ENCODE measurements around the gene EFNB2. TPM values are rescaled to one million over a fixed set of nuclear protein-coding genes. Genes with fewer than 3 reads are reported as not detected.
A peak's percentile ranks its signal among the peaks of the same experiment; 100 is the strongest.

Gene EFNB2
- total RNA-seq: 10 to 100 TPM; 15.5 to 17.4 TPM

- no peaks in the 10 kb centered on the region for H3K36me3 ChIP-seq
- DNase-seq (ENCODE audit: low spot score): peak; percentile 79
- peak within 1 kb of the TSS; percentile 56 to 72 for H3K4me3 ChIP-seq
- H3K27ac ChIP-seq: peak within 1 kb of the TSS; percentile 60 to 83
- peaks cover 0 to 32% of the 10 kb centered on the region in 2 donors for H3K4me1 ChIP-seq
- H3K9me3 ChIP-seq: no peaks in the 10 kb centered on the region
- no peaks in the 10 kb centered on the region for H3K27me3 ChIP-seq
- TF ChIP-seq, protein P1, sequence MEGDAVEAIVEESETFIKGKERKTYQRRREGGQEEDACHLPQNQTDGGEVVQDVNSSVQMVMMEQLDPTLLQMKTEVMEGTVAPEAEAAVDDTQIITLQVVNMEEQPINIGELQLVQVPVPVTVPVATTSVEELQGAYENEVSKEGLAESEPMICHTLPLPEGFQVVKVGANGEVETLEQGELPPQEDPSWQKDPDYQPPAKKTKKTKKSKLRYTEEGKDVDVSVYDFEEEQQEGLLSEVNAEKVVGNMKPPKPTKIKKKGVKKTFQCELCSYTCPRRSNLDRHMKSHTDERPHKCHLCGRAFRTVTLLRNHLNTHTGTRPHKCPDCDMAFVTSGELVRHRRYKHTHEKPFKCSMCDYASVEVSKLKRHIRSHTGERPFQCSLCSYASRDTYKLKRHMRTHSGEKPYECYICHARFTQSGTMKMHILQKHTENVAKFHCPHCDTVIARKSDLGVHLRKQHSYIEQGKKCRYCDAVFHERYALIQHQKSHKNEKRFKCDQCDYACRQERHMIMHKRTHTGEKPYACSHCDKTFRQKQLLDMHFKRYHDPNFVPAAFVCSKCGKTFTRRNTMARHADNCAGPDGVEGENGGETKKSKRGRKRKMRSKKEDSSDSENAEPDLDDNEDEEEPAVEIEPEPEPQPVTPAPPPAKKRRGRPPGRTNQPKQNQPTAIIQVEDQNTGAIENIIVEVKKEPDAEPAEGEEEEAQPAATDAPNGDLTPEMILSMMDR (IDR thresholded peaks at IDR 0.05): no peak
Observed at GRCh38 chr13:106535552-106536243, at the start of gene EFNB2. EFNB2 (minus strand) TSS chr13:106535662; CDS start chr13:106534964, 698 bp downstream.

- Histone ChIP-seq H3K4me3 (no peak overlapping the region), H3K36me3 (no peaks in the 10 kb centered on the region), H3K27me3 (no peaks in the 10 kb centered on the region)
Observed at GRCh38 chr13:106581225-106581624, 45.8 kb upstream of the EFNB2 start.

GRCh38 chr13:106575896-106576295, 40.4 kb upstream of the EFNB2 start:
- H3K4me3 ChIP-seq: no peak overlapping the region
- H3K4me1 ChIP-seq: no peaks in the 10 kb centered on the region
- no peak for DNase-seq (ENCODE audit: low spot score)
- TF ChIP-seq, protein P1 (IDR thresholded peaks at IDR 0.05): no peak
- no peaks in the 10 kb centered on the region for H3K27me3 ChIP-seq
- H3K9me3 ChIP-seq: no peaks in the 10 kb centered on the region
- no peak overlapping the region for H3K27ac ChIP-seq
- H3K36me3 ChIP-seq: no peaks in the 10 kb centered on the region

More at GRCh38 chr13:106581225-106581624, 45.8 kb upstream of the EFNB2 start:
- Histone ChIP-seq H3K27ac (no peak overlapping the region), H3K4me1 (no peaks in the 10 kb centered on the region), H3K9me3 (no peaks in the 10 kb centered on the region)
- TF ChIP-seq, protein P1 (IDR thresholded peaks at IDR 0.05): no peak
- no peak for DNase-seq (ENCODE audit: low spot score)

- H3K9me3 ChIP-seq: no peaks in the 10 kb centered on the region
- DNase-seq (ENCODE audit: low spot score): peak; percentile 65
- no peaks in the 10 kb centered on the region for H3K36me3 ChIP-seq
- TF ChIP-seq, protein P1 (IDR thresholded peaks at IDR 0.05): no peak
- peak overlapping the region in 1 of 2 donors; percentile 47 for H3K27ac ChIP-seq
- H3K27me3 ChIP-seq: no peaks in the 10 kb centered on the region
- no peaks in the 10 kb centered on the region for H3K4me1 ChIP-seq
- H3K4me3 ChIP-seq: no peak overlapping the region
Observed at GRCh38 chr13:106573868-106574267, 38.4 kb upstream of the EFNB2 start.

GRCh38 chr13:106573284-106573846, 37.9 kb upstream of the EFNB2 start:
- Histone ChIP-seq H3K27ac (peak overlapping the region in 1 of 2 donors; percentile 47), H3K36me3 (no peaks in the 10 kb centered on the region), H3K27me3 (no peaks in the 10 kb centered on the region), H3K4me3 (no peak overlapping the region), H3K4me1 (peaks cover 0 to 4% of the 10 kb centered on the region in 2 donors), H3K9me3 (no peaks in the 10 kb centered on the region)
- no peak for DNase-seq (ENCODE audit: low spot score)
- TF ChIP-seq, protein P1 (IDR thresholded peaks at IDR 0.05): no peak

All from right atrium auricular region (tissue), 2 donors.